ENCODE data around the gene POU5F1. TPM values are rescaled to one million over a fixed set of nuclear protein-coding genes. Genes with fewer than 3 reads are reported as not detected.

The POU5F1 gene
- polyA plus RNA-seq, 1 donor from 2014 or later: not detected

DNA sequence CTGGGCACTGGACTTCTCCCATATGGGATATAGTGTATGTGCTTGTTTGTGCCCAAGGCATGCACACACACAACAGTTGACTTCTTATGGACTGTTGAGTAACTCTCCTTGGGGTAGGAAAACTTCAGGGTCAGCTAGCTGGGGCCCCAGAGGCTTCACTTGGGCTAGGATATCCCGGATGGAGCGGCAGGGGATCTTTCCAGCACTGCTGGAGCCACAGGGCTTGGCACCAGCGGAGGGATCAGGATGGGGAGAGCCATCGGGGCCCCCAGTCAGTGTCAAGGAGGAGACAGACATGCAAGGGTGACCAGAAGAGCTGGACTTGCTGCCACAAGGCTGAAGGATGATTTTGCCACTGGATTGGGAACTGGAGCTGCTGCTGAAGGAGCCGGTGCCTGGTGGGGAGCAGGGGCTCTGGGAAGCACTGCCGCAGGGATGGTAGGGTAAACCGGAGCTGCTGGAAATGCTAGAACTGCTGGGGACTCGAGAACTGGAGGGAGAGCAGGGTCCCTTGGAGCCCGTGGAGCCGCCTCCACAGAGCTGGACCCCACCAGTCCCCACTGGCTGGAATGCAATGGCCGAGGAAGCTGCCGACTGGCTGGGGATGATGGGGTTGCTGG is 54.4 kb downstream of the POU5F1 start:
- H2AFZ ChIP-seq (ENCODE audit: low read depth, low read length): no peak overlapping the region
- H3K27me3 ChIP-seq (ENCODE audit: insufficient read depth, low read depth, low read length): no peaks in the 10 kb centered on the region
- no peak overlapping the region for H3K27ac ChIP-seq (ENCODE audit: low read length)
- H3K36me3 ChIP-seq (ENCODE audit: insufficient read depth, low read length): no peaks in the 10 kb centered on the region
- no peak overlapping the region for H3K4me2 ChIP-seq (ENCODE audit: low read length)
- H3K4me3 ChIP-seq (ENCODE audit: low read length): no peak overlapping the region
- no peak for TF ChIP-seq MXI1 (conservative IDR thresholded peaks at IDR 0.05; ENCODE audit: poor library complexity, severe bottlenecking)
- TF ChIP-seq SMC3 (conservative IDR thresholded peaks at IDR 0.05; ENCODE audit: poor library complexity): no peak
- no peak for TF ChIP-seq EZH2 (IDR thresholded peaks at IDR 0.05; ENCODE audit: borderline replicate concordance, insufficient read depth, low read length, poor library complexity, severe bottlenecking)
- TF ChIP-seq EP300 (conservative IDR thresholded peaks at IDR 0.05; ENCODE audit: poor library complexity, severe bottlenecking): no peak
- H4K20me1 ChIP-seq (ENCODE audit: insufficient read depth): no peaks in the 10 kb centered on the region
- no peaks in the 10 kb centered on the region for H3K9me2 ChIP-seq (ENCODE audit: insufficient read depth, low read length)
- H3K9ac ChIP-seq (ENCODE audit: low read length): no peak overlapping the region
- H3K9me3 ChIP-seq (ENCODE audit: low read length): no peaks in the 10 kb centered on the region
- no peaks in the 10 kb centered on the region for H3K79me2 ChIP-seq (replicated peaks; ENCODE audit: insufficient read depth, low read length)
- no peaks in the 10 kb centered on the region for H3F3A ChIP-seq (ENCODE audit: insufficient read depth, low read length, poor library complexity, severe bottlenecking)

DNA sequence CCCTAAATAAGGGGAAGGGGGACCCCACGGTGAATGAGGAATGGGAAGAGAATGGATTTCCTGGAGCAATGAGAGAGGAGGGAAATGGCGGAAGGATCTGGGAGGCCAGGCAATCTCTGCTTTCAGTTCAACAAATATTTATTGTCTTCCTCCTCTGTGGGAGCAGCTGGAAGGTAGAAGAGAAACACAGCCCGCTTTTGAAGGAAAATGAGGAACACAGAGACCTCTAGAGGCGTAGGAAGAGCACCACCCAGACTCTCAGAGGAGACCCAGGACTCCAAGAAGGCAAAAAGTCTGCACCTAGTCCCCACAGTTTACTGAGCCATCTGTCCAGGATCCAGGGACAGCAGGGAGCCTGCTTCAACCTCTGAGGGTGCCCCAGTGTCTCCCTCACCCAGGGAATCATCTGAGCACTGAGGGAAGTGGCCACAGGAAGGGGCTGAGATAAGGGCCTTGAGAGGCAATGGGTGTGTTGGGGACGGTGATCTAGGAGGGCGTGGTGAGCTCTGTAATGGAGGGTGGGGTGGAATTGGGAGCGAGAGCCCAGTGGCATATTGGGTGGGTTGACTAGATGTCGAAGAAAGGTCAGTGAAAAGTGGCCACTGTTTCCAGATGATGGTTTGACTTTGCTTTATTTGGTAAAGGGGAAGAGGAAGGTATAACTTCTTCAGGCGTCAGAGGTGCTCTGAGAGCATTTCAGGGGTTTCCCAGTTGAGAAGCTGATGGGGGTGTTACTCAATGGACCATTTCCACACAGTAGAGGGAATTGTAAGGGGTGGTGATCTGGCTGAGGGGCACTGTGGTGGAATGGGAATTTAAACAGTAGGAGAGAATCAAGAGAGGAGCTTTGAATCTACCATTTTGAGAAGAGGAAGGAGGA is 55.3 kb downstream of the POU5F1 start:
- Histone ChIP-seq H2AFZ (ENCODE audit: low read depth, low read length) (no peak overlapping the region), H3K36me3 (ENCODE audit: insufficient read depth, low read length) (no peaks in the 10 kb centered on the region), H3K4me2 (ENCODE audit: low read length) (no peak overlapping the region), H3K9ac (ENCODE audit: low read length) (no peak overlapping the region), H3K4me3 (ENCODE audit: low read length) (no peak overlapping the region), H3K9me3 (ENCODE audit: low read length) (no peaks in the 10 kb centered on the region), H3K9me2 (ENCODE audit: insufficient read depth, low read length) (no peaks in the 10 kb centered on the region), H3F3A (ENCODE audit: insufficient read depth, low read length, poor library complexity, severe bottlenecking) (no peaks in the 10 kb centered on the region), H4K20me1 (ENCODE audit: insufficient read depth) (no peaks in the 10 kb centered on the region), H3K27ac (ENCODE audit: low read length) (no peak overlapping the region), H3K27me3 (ENCODE audit: insufficient read depth, low read depth, low read length) (no peaks in the 10 kb centered on the region), H3K79me2 (replicated peaks; ENCODE audit: insufficient read depth, low read length) (no peaks in the 10 kb centered on the region)
- no peak for TF ChIP-seq REST (IDR thresholded peaks at IDR 0.05; ENCODE audit: borderline replicate concordance)

- H3K36me3 ChIP-seq (ENCODE audit: insufficient read depth, low read length): no peaks in the 10 kb centered on the region
- no peaks in the 10 kb centered on the region for H3K79me2 ChIP-seq (replicated peaks; ENCODE audit: insufficient read depth, low read length)
- H3K9ac ChIP-seq (ENCODE audit: low read length): no peak within 1 kb of the TSS
- H3K9me2 ChIP-seq (ENCODE audit: insufficient read depth, low read length): no peaks in the 10 kb centered on the region
- no peak within 1 kb of the TSS for H3K27ac ChIP-seq (ENCODE audit: low read length)
- H2AFZ ChIP-seq (ENCODE audit: low read depth, low read length): no peak within 1 kb of the TSS
- no peaks in the 10 kb centered on the region for H3F3A ChIP-seq (ENCODE audit: insufficient read depth, low read length, poor library complexity, severe bottlenecking)
- TF ChIP-seq EP300 (conservative IDR thresholded peaks at IDR 0.05; ENCODE audit: poor library complexity, severe bottlenecking): no peak
- TF ChIP-seq RAD21 (conservative IDR thresholded peaks at IDR 0.05): no peak
- TF ChIP-seq POLR2AphosphoS5 (IDR thresholded peaks at IDR 0.05): no peak
- TF ChIP-seq MXI1 (conservative IDR thresholded peaks at IDR 0.05; ENCODE audit: poor library complexity, severe bottlenecking): no peak
- TF ChIP-seq CTCF (IDR thresholded peaks at IDR 0.05; ENCODE audit: poor library complexity, severe bottlenecking): no peak
- TF ChIP-seq EZH2 (IDR thresholded peaks at IDR 0.05; ENCODE audit: borderline replicate concordance, insufficient read depth, low read length, poor library complexity, severe bottlenecking): no peak
- TF ChIP-seq SMC3 (conservative IDR thresholded peaks at IDR 0.05; ENCODE audit: poor library complexity): no peak
- TF ChIP-seq REST (IDR thresholded peaks at IDR 0.05; ENCODE audit: borderline replicate concordance): no peak
- no peak for TF ChIP-seq TAF1 (IDR thresholded peaks at IDR 0.05; ENCODE audit: low read depth)
- H4K20me1 ChIP-seq (ENCODE audit: insufficient read depth): no peaks in the 10 kb centered on the region
- H3K27me3 ChIP-seq (ENCODE audit: insufficient read depth, low read depth, low read length): no peaks in the 10 kb centered on the region
- H3K4me2 ChIP-seq (ENCODE audit: low read length): no peak within 1 kb of the TSS
- H3K9me3 ChIP-seq (ENCODE audit: low read length): no peaks in the 10 kb centered on the region
- no peak within 1 kb of the TSS for H3K4me3 ChIP-seq (ENCODE audit: low read length)
Observed at GRCh38 chr6:31114541-31114878, 56.0 kb downstream of the POU5F1 start, which contains the start of gene PSORS1C1. Gene PSORS1C1, plus strand, starts transcription at chr6:31114800. Its CDS starts 14,833 bp downstream, at chr6:31129633.

Measured in neural cell (in vitro differentiated cells).